ENCODE measurements around the gene SLC5A1.

Gene SLC5A1

DNA sequence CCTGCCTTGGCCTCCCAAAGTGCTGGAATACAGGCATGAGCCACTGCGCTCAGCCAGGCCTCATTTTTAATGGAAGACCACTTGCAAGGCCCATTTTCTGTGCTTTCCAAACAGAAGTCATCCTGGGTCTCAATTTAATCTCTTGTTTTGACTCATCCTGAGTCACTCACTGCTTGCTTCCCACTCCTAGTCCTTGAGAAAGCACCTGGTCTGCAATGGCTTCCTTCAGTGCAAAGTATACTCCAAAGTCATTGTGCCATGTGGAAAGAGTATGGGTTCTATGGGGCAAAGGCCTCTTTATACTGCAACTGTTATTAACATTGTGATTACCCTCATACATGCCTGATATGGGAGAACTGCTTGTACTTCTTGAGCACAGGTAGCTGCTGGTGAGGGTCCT is 18.3 kb upstream of the SLC5A1 start:
- no peak overlapping the region for H3K4me3 ChIP-seq (ENCODE audit: low read depth, low read length)
- TF ChIP-seq, protein P1, sequence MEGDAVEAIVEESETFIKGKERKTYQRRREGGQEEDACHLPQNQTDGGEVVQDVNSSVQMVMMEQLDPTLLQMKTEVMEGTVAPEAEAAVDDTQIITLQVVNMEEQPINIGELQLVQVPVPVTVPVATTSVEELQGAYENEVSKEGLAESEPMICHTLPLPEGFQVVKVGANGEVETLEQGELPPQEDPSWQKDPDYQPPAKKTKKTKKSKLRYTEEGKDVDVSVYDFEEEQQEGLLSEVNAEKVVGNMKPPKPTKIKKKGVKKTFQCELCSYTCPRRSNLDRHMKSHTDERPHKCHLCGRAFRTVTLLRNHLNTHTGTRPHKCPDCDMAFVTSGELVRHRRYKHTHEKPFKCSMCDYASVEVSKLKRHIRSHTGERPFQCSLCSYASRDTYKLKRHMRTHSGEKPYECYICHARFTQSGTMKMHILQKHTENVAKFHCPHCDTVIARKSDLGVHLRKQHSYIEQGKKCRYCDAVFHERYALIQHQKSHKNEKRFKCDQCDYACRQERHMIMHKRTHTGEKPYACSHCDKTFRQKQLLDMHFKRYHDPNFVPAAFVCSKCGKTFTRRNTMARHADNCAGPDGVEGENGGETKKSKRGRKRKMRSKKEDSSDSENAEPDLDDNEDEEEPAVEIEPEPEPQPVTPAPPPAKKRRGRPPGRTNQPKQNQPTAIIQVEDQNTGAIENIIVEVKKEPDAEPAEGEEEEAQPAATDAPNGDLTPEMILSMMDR (IDR thresholded peaks at IDR 0.05; ENCODE audit: low read depth, low read length), result no peak
- no peak for TF ChIP-seq MYC (IDR thresholded peaks at IDR 0.05; ENCODE audit: low read depth, low read length)
- TF ChIP-seq, protein P2, sequence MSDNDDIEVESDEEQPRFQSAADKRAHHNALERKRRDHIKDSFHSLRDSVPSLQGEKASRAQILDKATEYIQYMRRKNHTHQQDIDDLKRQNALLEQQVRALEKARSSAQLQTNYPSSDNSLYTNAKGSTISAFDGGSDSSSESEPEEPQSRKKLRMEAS (IDR thresholded peaks at IDR 0.05; ENCODE audit: low read depth, low read length), result no peak
- DNase-seq (ENCODE audit: low read depth), result no peak

DNA sequence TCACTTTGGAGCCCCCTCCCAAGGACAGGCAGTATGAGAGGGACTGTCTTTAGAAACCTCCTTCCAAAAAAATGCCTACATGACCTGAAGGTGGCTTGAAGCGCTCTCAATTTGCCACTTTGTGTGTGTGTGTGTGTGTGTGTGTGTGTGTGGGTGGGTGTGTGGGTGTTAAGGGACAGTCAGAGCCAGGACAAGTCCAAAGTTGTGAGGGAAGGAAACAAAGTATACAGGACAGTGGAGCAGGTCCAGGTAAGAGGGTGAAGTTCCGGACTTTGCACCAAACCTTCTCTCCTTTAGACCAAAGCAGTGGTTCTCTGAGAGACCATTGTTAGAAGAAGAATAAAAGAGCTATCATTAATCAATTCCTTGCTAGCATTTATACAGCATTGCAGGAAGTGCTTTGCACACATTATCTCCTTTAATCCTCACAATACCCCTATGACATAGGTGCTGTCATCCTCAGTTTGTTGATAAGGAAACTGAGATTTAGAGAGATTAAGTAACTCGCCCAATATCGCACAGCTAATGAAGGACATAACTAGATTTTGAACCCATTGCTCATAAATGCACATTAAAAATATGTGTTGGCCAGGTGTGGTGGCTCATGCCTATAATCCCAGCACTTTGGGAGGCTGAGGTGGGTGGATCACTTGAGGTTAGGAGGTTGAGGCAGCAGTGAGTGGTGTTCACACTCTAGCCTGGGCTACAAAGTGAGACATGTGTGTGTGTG is 12.4 kb upstream of the SLC5A1 start:
- no peak for DNase-seq (ENCODE audit: low read depth)
- TF ChIP-seq POLR2A (IDR thresholded peaks at IDR 0.05; ENCODE audit: extremely low read depth, insufficient read length) (no peak), MYC (IDR thresholded peaks at IDR 0.05; ENCODE audit: low read depth, low read length) (no peak)
- TF ChIP-seq, protein P2 (IDR thresholded peaks at IDR 0.05; ENCODE audit: low read depth, low read length), result no peak
- TF ChIP-seq, protein P1 (IDR thresholded peaks at IDR 0.05; ENCODE audit: low read depth, low read length), result no peak
- H3K4me3 ChIP-seq (ENCODE audit: low read depth, low read length), result no peak overlapping the region

DNA sequence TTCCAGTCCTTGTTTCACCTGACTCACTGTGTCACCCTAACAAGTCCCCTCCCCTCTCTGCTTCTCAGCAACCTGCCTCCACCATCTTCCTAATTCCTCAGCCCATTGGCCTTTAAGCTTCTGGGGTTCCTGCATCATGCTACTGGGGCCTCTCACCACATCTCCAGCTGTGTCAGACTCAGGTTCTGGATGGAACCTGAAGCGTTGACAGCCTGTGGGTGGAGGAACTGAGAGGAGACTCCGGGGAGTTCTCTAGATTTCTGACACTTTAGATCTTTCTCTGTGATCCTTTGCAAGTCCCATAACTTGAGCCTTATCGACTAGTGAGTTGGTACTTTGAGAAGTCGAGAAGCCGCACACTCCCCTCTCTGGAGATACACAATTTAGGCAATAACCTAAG is 11.6 kb upstream of the SLC5A1 start:
- DNase-seq (ENCODE audit: low read depth), result no peak
- no peak for TF ChIP-seq MYC (IDR thresholded peaks at IDR 0.05; ENCODE audit: low read depth, low read length)
- TF ChIP-seq, protein P1 (IDR thresholded peaks at IDR 0.05; ENCODE audit: low read depth, low read length), result no peak
- TF ChIP-seq POLR2A (IDR thresholded peaks at IDR 0.05; ENCODE audit: extremely low read depth, insufficient read length), result no peak
- TF ChIP-seq, protein P2 (IDR thresholded peaks at IDR 0.05; ENCODE audit: low read depth, low read length), result no peak
- no peak overlapping the region for H3K4me3 ChIP-seq (ENCODE audit: low read depth, low read length)

DNA sequence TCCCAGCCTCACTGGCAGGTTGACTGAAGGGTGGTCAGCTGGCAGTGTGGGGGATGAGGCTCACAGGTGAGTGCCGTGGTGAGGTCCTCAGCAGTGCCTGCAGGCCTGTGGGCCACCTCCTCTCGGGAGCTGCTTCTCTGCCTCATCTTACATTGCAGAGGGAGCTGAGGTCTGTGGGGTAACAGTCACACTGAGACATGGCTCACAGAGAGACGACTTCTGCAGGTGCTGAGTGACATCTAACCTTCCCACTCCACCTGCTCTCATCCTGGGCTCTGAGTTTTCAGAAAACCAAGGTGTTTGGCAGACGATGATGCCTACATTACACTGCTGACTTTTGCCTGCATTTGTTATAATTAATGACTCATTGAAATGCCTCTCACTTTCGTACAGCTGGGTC is 8.8 kb upstream of the SLC5A1 start:
- DNase-seq (ENCODE audit: low read depth), result no peak
- no peak for TF ChIP-seq MYC (IDR thresholded peaks at IDR 0.05; ENCODE audit: low read depth, low read length)
- no peak for TF ChIP-seq POLR2A (IDR thresholded peaks at IDR 0.05; ENCODE audit: extremely low read depth, insufficient read length)
- TF ChIP-seq, protein P1 (IDR thresholded peaks at IDR 0.05; ENCODE audit: low read depth, low read length), result no peak
- TF ChIP-seq, protein P2 (IDR thresholded peaks at IDR 0.05; ENCODE audit: low read depth, low read length), result no peak
- H3K4me3 ChIP-seq (ENCODE audit: low read depth, low read length), result no peak overlapping the region

DNA sequence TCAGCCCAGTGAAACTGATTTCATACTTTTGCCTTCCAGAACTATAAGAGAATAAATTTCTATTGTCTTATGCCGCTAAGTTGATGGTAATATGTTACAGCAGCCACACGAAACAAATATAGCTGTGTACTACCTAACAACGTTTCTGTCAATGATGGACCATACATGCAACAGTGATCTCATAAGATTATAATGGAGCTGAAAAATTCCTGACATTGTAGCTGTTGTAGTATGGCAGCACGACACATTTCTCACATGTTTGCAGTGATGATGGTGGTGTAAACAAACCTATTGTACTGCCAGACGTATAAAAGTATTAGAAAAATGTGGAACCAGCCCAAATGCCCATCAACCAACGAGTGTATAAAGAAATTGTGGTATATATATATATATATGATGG is 5.8 kb upstream of the SLC5A1 start:
- TF ChIP-seq, protein P2 (IDR thresholded peaks at IDR 0.05; ENCODE audit: low read depth, low read length), result no peak
- TF ChIP-seq MYC (IDR thresholded peaks at IDR 0.05; ENCODE audit: low read depth, low read length) (no peak), POLR2A (IDR thresholded peaks at IDR 0.05; ENCODE audit: extremely low read depth, insufficient read length) (no peak)
- TF ChIP-seq, protein P1 (IDR thresholded peaks at IDR 0.05; ENCODE audit: low read depth, low read length), result no peak
- no peak for DNase-seq (ENCODE audit: low read depth)

More for the DNA sequence above, 5.8 kb upstream of the SLC5A1 start:
- H3K4me3 ChIP-seq (ENCODE audit: low read depth, low read length), result no peak overlapping the region

Data from NB4 (cell line).